ENCODE data around the gene DNAJB13. TPM values are rescaled to one million over a fixed set of nuclear protein-coding genes. Genes with fewer than 3 reads are reported as not detected.

The DNAJB13 gene
- under 0.01 TPM in 1 of 2 replicates, not detected in the other for total RNA-seq

GRCh38 chr11:73950869-73951710, at the start of gene DNAJB13:
TSS of gene DNAJB13 (plus strand) at chr11:73951026. CDS start at chr11:73951070, 44 bp downstream.

GRCh38 chr11:73982595-73982989, 31.8 kb downstream of the DNAJB13 start, which contains the start of gene UCP2:
TSS of gene UCP2 (minus strand) at chr11:73982843. CDS start at chr11:73978378, 4,465 bp downstream.

GRCh38 chr11:74008373-74009229, 57.8 kb downstream of the DNAJB13 start, which contains the start of gene UCP3:
TSS of gene UCP3 (minus strand) at chr11:74009085. CDS start at chr11:74007042, 2,043 bp downstream.

Other genes starting within 250 kb of the DNAJB13 start
- 172 and 187 TPM in 2 replicates for gene RAB6A, start 190.0 kb upstream of the DNAJB13 start, total RNA-seq
- 18.9 and 23.6 TPM in 2 replicates for gene MRPL48, start 163.2 kb upstream of the DNAJB13 start, total RNA-seq
- gene COA4, start 74.2 kb upstream of the DNAJB13 start, total RNA-seq = 66.5 and 91.9 TPM in 2 replicates
- gene PAAF1, start 74.0 kb upstream of the DNAJB13 start, total RNA-seq = 6.8 and 10.2 TPM in 2 replicates
- 3.9 and 4.9 TPM in 2 replicates for gene UCP2, start 31.8 kb downstream of the DNAJB13 start, total RNA-seq
- 0.44 and 0.72 TPM in 2 replicates for gene UCP3, start 58.1 kb downstream of the DNAJB13 start, total RNA-seq
- 10.3 and 24.8 TPM in 2 replicates for gene C2CD3, start 220.0 kb downstream of the DNAJB13 start, total RNA-seq
- gene PPME1, start 220.3 kb downstream of the DNAJB13 start, total RNA-seq = 22.5 and 38.5 TPM in 2 replicates

Data from placental pericyte (primary cell).